Fibroblast of skin of back (primary cell): ENCODE data around the gene ENHO.
"Not testable (repeated sequence)": the region's sequence is repeated elsewhere in the genome, so short reads cannot be mapped to it uniquely, and the experiment has no call there.

Source experiments
- DNase-seq: peaks from one replicate; pipeline ENCODE4 v3.0.0-alpha.2; 2013

The ENHO gene

DNA sequence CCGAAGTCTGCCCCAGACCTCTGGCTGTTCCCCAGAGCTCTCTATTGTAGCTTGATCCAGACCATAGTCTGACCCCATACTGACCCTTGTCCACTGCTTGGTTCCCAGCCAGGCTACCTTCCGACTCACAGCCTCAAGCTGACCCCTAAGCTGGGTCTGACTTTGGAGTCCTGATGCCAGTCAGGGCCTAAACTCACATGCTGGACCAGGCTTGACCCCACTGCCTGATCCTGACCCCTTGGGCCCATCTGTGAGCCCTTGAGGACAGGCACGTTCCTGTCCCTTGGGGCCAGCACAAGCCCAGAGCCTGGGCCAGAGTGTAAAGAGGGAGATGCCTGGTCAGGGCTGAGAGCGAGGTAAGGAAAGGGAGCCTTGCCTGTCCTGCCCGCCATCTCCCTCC lies 32.7 kb upstream of the ENHO start:
- no peak for DNase-seq

- DNase-seq, result no peak
Measured at GRCh38 chr9:34555002-34555348, 32.2 kb upstream of the ENHO start.

GRCh38 chr9:34554211-34555001 lies 31.6 kb upstream of the ENHO start:
- peak; percentile 49 for DNase-seq

DNA sequence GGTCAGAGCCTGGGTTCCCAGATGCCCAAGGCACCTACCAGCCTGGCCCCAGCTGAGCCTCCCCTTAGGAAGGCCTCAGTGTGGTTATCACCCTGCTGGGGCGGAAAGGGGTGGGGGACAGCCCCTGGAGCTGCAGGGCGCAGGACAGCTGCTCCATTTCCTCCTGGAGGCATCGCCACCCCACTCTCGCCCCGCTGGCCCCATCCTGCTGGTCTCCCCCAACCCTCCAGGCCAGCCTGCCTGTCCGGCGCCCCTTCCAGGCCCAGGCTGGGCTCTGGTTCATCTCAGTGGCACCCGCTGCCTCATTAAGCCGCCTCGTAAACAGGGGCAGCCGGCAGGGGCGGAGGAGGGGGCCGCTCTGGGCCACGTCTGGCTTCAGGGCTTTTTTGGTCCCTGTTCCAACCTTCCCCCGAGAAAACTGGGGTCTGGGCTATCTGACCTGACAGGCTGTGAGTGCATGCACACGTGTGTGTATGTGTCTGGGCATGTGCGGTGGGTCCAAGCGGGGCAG lies 30.8 kb upstream of the ENHO start:
- no peak for DNase-seq

DNA sequence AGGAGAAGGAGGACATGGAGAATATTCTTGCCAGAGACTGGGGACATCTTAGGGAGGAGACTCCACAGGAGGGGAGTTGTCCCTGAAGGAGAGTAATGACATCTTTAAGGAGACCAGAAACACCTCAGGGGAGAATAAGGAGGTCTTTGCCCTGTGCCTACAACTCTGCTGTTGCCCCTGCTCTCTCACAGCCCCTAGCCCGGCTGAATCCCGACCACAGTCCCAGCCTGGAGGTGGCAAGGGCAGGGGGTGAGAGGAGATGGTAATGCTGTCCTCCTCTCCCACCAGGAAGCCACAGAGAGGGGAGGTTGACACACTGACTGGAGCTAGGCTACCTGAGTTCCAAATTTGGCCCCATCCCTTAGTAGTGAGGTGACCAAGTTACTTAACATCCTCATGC lies 30.2 kb upstream of the ENHO start:
- DNase-seq, result no peak

GRCh38 chr9:34552606-34552981 lies 29.8 kb upstream of the ENHO start:
- DNase-seq, result no peak

GRCh38 chr9:34551751-34552605 lies 29.2 kb upstream of the ENHO start:
- no peak for DNase-seq

DNA sequence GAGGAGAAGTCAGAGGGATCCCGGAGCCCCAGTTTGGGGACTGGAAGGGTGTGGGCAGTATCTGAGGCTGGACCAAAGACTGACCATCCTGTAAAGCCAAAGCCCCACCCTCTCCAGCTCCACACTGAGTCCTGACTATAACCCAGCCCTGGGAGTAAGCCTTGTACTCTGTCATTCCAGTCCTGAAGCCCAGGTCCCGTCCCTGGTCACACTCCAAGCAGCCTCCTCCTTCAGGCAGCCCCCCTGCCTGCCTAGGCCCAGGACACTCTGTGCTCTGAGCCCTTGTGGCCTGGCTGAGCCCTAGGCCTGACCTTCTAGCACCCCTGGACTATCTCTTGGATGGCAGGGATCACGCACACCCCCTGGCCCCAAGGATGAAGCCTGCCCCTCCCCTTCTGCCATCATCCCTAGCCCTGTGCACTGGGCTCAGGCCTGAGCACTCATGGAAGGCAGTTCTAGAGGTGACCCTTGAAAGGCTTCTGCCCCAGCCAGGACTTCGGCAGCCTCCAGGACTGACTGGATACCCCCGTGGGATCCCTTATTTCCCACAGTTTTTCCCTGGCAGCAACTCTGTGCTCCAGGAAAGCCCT lies 28.0 kb upstream of the ENHO start:
- no peak for DNase-seq

GRCh38 chr9:34550016-34550680 lies 27.4 kb upstream of the ENHO start:
- DNase-seq, result no peak

DNA sequence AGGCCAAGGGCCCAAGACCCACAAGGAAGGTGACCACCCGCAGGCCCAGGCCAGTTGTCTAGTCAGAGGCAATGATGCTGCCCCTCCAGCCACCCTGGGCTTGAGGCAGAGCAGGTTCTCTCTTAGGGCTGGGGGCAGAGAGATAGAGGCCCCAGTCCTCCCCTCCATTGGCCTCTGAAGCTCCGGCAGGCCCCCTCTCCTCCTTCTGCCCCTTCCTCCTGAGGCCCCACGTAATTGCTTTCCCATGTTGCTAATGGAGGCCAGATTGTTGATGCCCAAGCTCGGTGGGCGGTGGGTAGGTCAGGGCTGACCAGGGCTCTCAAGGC lies 26.6 kb upstream of the ENHO start:
- no peak for DNase-seq

DNA sequence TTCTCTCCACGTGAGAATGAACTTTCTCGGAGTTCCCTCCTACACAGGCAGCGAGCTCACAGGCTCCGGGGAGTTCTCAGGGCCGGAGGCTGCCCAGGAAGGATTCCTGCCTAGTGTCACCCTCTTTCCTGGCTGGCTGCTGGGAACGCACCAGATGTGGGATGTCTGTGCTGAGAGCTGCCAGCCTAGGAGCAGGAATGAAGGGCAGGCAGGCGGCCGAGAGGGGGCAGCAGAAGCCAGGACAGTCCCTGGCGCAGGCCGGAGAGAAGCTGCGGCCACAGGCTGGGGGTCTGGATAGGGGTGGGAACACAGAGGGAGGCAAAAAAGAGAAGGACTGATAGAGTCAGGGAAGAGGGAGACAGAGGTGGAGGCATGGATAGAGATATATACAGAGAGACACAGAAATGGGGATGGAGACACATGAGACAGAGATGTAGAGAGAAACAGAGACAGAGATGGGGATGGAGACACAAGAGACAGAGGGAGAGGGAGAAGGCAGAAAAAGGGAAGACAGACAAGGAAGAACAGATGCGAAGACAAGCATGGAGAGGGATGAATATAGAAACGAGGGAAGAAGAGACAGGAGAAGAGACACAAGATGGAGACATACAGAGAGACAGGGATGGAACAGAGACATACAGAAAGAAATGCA lies 25.3 kb upstream of the ENHO start:
- DNase-seq, result peak; percentile 53

DNA sequence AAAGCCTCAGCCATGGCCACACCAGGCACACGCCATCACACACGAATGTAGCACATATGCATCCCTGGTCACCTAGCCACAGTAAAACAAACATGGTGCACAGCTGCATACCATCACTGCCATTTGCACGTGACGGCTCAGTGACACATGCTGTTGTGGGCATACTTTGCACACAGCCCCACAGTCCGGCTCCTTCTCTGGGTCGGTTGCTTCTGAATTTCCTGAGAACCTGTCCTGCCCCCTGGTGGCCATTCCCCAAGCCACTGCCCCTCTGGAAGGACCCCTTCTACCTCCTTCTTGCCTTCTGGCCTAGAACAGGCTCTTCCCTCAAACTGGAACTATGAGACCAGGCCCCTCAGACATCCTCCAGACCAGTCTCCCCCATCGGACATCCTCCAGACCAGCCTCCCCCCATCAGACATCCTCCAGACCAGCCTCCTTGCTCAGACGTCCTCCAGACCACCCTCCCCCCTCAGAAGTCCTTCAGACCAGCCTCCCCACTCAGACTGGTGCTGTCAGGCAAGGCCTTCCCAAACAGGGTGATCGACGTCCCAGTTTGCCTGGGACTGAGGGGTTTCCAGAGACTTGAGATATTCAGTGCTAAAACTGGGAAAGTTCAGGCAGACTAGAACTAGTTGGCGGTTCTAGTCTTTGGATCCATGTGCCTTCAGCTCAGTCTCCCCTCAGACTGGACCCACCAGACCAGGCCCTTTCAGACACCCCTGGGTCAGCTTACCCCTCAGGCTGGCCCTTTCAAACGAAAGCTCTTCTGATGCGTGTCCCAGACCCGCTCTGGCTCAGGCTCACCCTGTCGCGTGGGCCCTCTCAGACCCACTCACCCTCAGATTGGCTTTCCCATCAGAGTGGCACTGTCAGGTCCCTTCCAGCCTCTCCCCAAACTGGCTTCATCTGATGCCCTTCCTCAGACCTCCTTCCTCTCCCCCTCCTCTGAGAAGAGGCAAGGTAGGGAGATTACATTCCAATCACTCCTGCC lies 24.3 kb upstream of the ENHO start:
- peak; percentile 77 for DNase-seq

- no peak for DNase-seq
Measured at GRCh38 chr9:34546102-34546833, 23.5 kb upstream of the ENHO start.

- no peak for DNase-seq
Measured at GRCh38 chr9:34545497-34545896, 22.7 kb upstream of the ENHO start.

DNA sequence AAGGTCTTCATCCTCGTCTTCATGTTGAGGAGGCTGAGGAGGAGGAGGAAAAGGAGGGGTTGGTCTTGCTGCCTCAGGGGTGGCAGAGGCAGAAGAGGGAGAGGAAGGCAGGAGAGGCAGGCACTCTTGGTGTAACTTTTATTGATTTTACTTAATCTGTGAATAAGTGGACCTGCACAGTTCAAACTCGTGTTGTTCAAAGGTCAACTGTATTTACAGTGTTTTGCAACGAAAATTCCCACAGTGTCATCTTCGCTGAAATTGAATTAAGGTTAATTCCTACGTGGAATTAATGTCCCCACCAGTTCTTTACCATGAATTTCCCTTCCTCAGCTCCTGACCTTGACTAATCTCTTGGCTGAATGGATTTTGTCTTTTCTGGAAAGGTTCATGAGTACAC lies 21.2 kb upstream of the ENHO start:
- no peak for DNase-seq

GRCh38 chr9:34541540-34541939 lies 18.8 kb upstream of the ENHO start:
- no peak for DNase-seq

GRCh38 chr9:34540827-34541226 lies 18.0 kb upstream of the ENHO start:
- peak; percentile 47 for DNase-seq

DNA sequence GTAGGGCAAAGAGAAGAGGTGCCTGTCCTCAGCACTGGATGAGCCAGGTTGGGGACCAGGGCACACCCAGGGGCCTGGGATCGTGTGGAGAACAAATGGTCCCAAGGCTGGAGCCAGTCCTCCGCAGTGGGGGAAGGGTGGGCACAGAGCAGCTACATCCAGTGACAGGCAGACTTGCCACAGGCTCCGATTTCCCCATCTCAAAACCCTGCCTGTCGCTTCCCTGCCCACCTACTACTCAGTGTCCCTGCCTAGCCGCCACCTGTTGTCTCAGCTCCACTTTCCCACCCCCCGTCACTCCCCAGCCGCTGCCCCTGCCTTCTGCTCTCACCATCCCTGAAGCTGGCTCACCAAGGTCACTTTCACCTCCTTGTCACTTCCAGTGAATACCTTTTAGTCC lies 13.9 kb upstream of the ENHO start:
- no peak for DNase-seq

- DNase-seq, result not testable (repeated sequence)
Measured at GRCh38 chr9:34532041-34532440, 9.3 kb upstream of the ENHO start.

GRCh38 chr9:34526026-34526425 lies 3.2 kb upstream of the ENHO start:
- DNase-seq, result no peak

DNA sequence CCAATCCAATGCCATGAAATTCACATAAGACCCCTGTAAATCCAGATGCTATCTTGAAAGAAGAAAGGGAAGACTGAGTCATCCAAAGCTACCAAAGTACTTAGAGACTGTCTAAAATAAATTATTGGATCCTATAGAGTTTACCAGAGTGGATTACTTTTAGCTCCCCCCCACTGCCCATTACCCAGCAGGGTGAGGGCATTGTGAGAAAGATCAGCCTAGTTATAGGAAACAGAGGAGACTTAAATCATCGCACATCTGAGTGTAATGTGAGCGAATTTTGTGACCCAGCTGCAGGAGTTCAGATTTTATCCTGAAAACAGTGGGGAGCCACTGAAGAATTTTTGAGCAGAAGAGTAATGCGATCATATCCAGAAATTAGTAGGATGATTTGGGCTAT lies 1.6 kb upstream of the ENHO start:
- DNase-seq, result no peak
